ENCODE data around the gene SPACDR. TPM values are rescaled to one million over a fixed set of nuclear protein-coding genes. Genes with fewer than 3 reads are reported as not detected.
A peak's percentile ranks its signal among the peaks of the same experiment; 100 is the strongest.

Gene SPACDR
- total RNA-seq, 2 donors from 2014 or later, result 5.4 to 5.6 TPM

DNA sequence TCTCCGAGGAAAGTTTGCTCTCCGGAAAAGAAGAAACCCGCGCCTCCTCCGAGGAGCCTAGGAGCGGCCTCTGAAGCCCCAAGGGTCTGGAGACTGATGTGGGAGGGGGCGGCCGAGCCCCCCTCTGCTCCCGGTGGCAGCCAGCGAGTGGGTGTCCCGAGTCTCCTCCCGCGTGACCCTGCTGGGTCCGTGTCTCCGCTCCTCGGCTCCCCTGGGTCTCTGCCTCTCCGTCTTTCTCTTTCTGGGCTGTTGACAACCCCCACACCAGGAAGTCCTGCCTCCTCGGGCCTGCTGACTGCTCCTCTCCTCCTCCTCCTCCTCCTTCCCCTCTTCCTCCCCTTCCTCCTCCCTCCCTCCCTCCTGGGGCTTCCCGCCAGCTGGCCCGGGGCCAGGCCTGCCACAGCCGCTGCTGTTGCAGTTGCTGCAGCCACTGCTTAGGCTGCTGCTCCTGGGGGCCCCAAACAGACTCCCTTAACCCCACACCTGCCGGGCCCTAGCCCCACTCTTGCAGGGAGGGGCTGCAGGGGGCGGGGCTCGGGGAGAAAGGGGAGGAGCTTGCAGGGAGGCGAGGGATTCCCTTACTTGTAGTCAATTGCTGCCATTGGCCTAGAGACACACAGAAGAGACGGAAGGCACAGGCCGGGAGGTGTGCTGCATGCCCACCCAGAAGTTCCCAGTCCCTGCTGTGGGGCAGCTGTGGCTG, 15.0 kb upstream of the SPACDR start, which contains the start of gene TSC22D4:
TSC22D4 (minus strand) TSS at position 257 of the 703 bp plus-strand sequence. CDS start 1,176 bp downstream, outside the sequence.
- H3K4me1 Mint-ChIP-seq (ENCODE audit: low read depth), result peaks cover 42% of the 10 kb centered on the region
- peak within 1 kb of the TSS; percentile 86 for H3K4me3 Mint-ChIP-seq
- peaks cover 7 to 11% of the 10 kb centered on the region in 2 donors for H3K36me3 Mint-ChIP-seq (ENCODE audit: insufficient read depth in 2 of 2)
- H3K9me3 Mint-ChIP-seq, result no peaks in the 10 kb centered on the region
- peak within 1 kb of the TSS; percentile 94 for H3K27ac Mint-ChIP-seq
- no peaks in the 10 kb centered on the region for H3K27me3 Mint-ChIP-seq (ENCODE audit: low read depth)
- DNase-seq (peak; percentile 91), ATAC-seq (replicated peaks in 1 of 2) (peak; percentile 77 to 78)

DNA sequence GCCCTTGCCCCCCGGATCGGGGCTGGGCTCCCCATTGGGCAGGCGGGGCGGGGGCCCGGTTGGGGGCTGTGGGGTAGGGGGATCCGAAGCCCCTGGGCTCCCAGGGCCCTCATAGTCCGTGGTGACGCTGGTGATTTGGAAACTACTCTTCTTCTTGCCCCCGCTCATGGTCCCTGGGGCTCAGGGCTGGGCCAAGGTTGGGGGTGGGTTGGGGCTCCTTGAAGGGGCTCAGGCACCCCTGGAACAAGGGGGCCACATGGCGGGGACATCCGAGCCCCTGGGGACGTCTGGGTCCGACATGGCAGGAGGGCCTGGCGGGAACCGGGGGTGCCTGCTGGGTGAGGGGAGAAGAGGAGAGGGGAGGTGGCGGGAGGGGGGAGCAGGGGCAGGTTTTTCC, 13.8 kb upstream of the SPACDR start:
- no peaks in the 10 kb centered on the region for H3K9me3 Mint-ChIP-seq
- ATAC-seq (replicated peaks in 1 of 2), result no peak
- H3K4me1 Mint-ChIP-seq (ENCODE audit: low read depth), result peaks cover 54% of the 10 kb centered on the region
- peak overlapping the region; percentile 86 for H3K4me3 Mint-ChIP-seq
- H3K36me3 Mint-ChIP-seq (ENCODE audit: insufficient read depth in 2 of 2), result peaks cover 9 to 11% of the 10 kb centered on the region in 2 donors
- peak in 1 of 2 donors; percentile 28 for DNase-seq
- no peaks in the 10 kb centered on the region for H3K27me3 Mint-ChIP-seq (ENCODE audit: low read depth)
- peak overlapping the region; percentile 54 for H3K27ac Mint-ChIP-seq

DNA sequence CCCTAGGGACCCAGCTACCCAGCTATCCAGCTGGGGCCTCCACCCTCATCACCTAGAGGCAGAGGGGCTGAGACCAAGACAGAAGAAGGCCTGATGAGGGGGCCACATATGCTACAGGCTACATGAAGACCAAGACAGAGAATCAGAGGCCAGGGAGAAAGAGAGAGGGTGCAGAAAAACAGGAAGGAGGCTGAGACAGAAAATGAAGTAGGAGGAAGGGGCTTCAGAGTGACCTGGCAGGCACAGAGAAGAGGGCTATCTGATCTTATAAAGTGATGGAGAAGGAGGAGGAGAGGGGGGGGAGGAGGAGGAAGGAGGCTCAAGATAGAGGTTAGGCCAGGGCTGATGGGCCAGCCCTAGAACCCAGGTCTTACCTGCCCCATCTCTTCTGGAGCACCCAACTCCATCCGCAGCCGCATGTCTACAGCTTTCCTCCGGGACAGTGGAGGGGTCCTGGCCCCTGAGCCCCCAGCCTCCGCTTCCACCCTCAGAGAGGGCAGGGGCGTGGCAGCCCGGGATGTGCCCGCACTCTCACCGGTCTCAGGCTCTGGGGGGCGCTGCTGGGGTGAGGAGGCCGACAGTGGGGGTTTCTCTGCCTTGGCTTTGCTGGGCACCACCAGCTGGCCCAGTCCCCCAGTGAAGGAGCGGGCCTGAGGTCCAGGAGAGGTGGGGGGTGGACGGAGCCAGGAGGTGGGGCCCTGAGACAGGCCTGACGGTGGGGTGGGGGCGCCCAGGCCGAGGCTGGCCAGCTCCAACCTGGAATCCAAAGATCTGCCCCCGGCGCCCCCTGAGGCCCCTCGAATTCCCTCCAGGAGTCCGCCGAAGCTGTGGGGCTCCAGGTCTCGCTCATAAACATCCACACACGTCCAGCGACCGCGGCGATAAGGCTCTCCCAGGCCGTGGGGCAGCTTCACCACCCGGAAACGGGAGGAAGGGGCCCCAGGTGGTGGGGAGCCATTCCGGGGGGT, 13.1 kb upstream of the SPACDR start:
- peak overlapping the region; percentile 86 for H3K4me3 Mint-ChIP-seq
- peak in 1 of 2 donors; percentile 24 for ATAC-seq (replicated peaks in 1 of 2)
- H3K27me3 Mint-ChIP-seq (ENCODE audit: low read depth), result no peaks in the 10 kb centered on the region
- H3K9me3 Mint-ChIP-seq, result no peaks in the 10 kb centered on the region
- peaks cover 49% of the 10 kb centered on the region for H3K4me1 Mint-ChIP-seq (ENCODE audit: low read depth)
- H3K27ac Mint-ChIP-seq, result peak overlapping the region; percentile 83
- peak; percentile 71 to 73 for DNase-seq
- H3K36me3 Mint-ChIP-seq (ENCODE audit: insufficient read depth in 2 of 2), result peaks cover 9 to 11% of the 10 kb centered on the region in 2 donors

DNA sequence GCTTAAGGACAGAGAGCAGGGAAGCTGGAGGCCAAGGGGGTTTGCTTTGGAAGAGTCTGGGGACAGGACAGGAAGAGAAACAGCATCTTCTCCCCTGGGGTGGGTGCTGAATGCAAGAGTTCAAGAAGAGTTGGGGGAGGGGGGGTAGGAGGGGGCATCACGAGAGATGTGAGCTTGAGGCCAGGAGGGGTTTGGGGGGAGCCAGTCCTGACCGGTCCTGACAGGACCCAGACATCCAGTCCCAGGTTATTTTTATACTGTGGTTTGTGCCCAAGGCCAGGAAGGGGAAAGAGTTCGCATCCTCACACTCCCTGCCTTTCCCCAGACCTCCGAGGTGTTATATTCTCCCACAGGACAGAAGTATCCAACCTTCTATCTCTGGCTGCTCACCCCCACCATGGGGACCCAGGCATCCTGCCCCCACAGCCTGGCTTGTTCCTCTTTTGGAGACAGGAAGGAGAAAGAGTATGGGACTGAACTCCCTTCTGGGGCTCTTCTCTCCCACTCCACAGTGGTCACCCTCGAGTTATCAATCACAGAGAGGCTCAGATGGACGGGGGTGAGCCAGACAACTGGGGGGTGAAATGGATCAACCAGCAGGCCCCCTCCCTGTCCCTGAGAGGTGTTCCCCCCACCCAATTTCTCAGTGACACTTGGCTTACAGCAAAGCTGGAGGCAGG, 12.2 kb upstream of the SPACDR start:
- no peaks in the 10 kb centered on the region for H3K27me3 Mint-ChIP-seq (ENCODE audit: low read depth)
- H3K4me3 Mint-ChIP-seq, result peak overlapping the region; percentile 86
- peaks cover 11% of the 10 kb centered on the region in 2 donors for H3K36me3 Mint-ChIP-seq (ENCODE audit: insufficient read depth in 2 of 2)
- ATAC-seq (replicated peaks in 1 of 2) (no peak), DNase-seq (no peak)
- H3K4me1 Mint-ChIP-seq (ENCODE audit: low read depth), result peaks cover 49% of the 10 kb centered on the region
- H3K27ac Mint-ChIP-seq, result peak overlapping the region; percentile 91
- H3K9me3 Mint-ChIP-seq, result no peaks in the 10 kb centered on the region

DNA sequence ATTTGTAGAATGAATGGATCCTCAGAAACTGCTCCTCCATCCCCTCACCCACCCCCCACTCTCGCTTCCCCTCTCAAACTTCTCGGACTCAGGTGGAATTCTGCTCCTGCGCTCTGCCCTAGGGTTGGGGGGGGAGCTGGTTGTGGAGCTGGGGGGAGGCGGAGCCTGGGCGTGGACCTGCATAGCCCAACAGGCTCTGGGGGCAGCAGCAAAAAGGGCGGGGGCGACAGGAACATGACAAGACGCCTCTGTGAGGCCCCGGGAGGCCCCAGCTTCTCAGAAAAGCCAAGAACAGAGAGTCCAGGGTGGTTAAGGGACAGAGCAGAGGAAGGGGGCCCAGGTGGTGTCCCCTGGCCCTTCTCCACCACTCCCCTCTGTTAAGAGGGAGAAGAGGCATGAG, 11.5 kb upstream of the SPACDR start:
- Mint-ChIP-seq H3K27ac (peak overlapping the region; percentile 91), H3K4me3 (peak overlapping the region; percentile 86), H3K4me1 (ENCODE audit: low read depth) (peaks cover 49% of the 10 kb centered on the region), H3K9me3 (no peaks in the 10 kb centered on the region), H3K27me3 (ENCODE audit: low read depth) (no peaks in the 10 kb centered on the region), H3K36me3 (ENCODE audit: insufficient read depth in 2 of 2) (peaks cover 11% of the 10 kb centered on the region in 2 donors)
- DNase-seq (peak; percentile 26 to 35), ATAC-seq (replicated peaks in 1 of 2) (no peak)

DNA sequence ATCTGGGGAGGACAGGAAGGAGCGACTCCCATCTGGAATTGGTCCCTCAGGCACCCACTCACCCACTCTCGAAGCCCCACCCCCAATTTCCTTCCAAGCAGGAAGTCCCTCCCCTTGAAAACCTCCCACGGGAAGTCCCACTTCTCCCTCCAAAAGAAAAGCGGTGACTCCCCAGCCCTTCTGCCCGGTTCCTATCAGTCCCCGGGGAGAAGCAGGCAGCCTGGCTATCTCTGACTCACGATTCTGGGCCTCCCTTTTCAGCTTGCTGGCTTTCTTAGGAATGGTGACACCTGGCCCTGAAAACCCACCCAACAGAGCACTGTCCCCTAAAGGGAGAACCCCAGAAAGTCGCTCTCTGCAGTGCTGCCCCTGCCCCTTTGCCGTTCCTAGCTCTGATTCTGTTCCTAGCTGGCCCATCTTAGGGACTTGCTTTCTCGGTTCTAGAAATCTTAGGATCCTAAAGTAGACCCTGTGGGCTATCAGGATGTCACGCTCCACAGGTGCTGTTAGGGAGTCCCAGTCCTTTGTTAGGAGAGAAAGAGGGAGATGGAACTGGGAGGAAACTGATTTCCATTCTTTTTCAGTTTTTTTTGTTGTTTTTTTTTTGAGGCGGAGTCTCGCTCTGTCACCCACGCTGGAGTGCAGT, 8.9 kb upstream of the SPACDR start:
- ATAC-seq (replicated peaks in 1 of 2) (no peak), DNase-seq (no peak)
- Mint-ChIP-seq H3K4me3 (peak overlapping the region in 1 of 2 donors; percentile 1), H3K9me3 (no peaks in the 10 kb centered on the region), H3K27ac (peak overlapping the region; percentile 89), H3K36me3 (ENCODE audit: insufficient read depth in 2 of 2) (peaks cover 5 to 12% of the 10 kb centered on the region in 2 donors), H3K27me3 (ENCODE audit: low read depth) (no peaks in the 10 kb centered on the region), H3K4me1 (ENCODE audit: low read depth) (peaks cover 51% of the 10 kb centered on the region)

DNA sequence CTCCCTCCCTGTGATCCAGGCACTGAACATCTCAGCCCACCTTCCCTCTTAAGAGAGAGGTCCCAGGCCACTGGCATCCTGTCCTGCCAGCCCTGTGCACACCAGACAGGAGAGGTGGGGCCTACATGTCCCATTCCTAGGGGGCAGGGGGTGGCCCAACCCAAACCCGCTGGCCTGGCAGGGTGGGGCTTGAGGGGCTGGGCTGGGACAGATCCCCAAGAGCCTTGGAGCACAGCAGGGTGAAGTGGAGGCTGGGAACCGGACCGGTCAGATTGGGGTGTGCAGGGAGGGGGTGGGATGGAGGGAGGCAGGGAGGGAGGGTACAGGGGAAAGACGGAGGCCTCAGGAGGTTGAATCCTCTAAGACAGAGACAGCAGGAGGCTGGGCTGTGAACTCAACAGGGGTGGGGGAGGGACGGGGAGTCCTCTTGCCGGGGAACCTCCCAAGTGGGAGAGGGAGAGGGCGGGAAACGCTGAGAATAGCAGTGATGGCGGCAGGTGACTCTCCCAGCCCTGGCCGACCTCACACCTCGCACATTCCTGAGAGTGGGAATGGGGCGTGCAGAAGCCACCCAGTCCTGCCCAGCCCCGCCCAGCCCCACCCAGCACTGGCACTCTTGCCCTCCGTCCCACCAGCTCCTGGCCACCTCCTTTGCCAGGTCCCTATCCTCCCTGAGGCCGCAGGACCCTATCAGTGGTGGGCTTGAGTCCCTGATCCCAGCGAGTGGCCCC, 8.2 kb upstream of the SPACDR start:
- no peaks in the 10 kb centered on the region for H3K9me3 Mint-ChIP-seq
- peak overlapping the region; percentile 89 for H3K27ac Mint-ChIP-seq
- H3K36me3 Mint-ChIP-seq (ENCODE audit: insufficient read depth in 2 of 2), result peaks cover 5 to 12% of the 10 kb centered on the region in 2 donors
- DNase-seq (no peak), ATAC-seq (replicated peaks in 1 of 2) (no peak)
- H3K4me3 Mint-ChIP-seq, result no peak overlapping the region
- no peaks in the 10 kb centered on the region for H3K27me3 Mint-ChIP-seq (ENCODE audit: low read depth)
- H3K4me1 Mint-ChIP-seq (ENCODE audit: low read depth), result peaks cover 51% of the 10 kb centered on the region

DNA sequence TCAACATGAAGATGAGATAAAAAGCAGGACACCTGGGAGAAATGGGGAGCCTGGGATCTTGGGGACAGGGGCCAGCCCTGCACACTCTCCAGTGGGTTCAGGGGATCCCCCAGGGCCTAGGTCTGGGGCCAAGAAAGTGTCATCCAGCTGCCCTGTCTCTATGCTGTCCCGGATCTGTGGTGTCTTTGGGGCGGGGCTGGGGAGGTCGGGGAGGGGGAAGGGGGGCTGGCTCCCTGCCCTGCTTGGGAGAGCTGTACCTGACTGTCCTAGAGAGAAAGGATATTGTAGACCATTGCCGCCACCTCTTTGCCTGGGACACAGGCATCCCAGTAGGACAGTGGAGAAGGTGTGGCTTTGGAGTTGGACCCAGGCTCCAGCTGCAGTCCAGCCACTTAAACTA, 7.0 kb upstream of the SPACDR start:
- Mint-ChIP-seq H3K9me3 (no peaks in the 10 kb centered on the region), H3K27ac (no peak overlapping the region), H3K4me1 (ENCODE audit: low read depth) (peaks cover 39% of the 10 kb centered on the region), H3K4me3 (no peak overlapping the region), H3K27me3 (ENCODE audit: low read depth) (no peaks in the 10 kb centered on the region), H3K36me3 (ENCODE audit: insufficient read depth in 2 of 2) (peaks cover 2 to 12% of the 10 kb centered on the region in 2 donors)
- no peak for DNase-seq
- ATAC-seq (replicated peaks in 1 of 2), result no peak

DNA sequence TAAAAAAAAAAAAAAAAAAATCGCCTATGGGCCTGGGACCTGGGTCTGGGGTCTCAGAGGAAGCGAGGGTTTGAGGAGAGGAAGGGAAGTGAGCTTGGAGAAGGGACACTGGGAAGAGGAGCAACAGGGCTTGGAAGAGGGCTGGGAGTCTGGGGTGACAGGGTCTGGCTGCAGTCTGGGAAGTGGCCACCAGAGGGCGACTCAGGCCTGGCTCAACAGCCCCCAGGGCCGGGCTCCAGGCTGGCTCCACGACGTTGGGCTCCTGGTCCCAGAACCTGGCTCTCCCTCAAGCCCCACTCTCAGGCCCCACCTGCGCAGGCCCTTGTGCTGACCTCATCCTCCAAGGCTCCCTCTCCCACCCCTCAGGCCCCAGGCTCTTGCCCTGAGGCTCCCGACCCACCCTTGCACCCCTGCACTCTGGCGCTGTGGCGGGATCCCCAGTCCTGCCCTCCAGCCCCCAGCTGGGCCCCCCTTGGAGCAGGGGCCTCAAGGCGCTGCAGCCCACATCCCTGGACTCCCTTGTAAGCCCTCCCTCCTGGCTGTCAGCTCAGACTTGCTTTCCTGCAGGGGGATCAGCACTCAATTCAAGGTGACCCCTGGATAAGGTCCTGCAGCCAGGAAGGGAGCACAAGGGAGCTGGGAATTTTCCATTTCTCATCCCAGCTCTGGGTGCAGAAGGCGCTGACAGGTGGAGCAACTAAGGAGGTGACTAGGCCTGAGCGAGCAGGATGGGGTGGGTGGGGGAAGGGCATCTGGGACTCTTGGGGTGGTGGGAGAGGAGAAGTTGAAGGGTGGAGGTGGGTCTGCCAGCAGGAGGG, 5.4 kb upstream of the SPACDR start:
- H3K4me3 Mint-ChIP-seq, result no peak overlapping the region
- no peaks in the 10 kb centered on the region for H3K9me3 Mint-ChIP-seq
- H3K36me3 Mint-ChIP-seq (ENCODE audit: insufficient read depth in 2 of 2), result peaks cover 0 to 8% of the 10 kb centered on the region in 2 donors
- no peak overlapping the region for H3K27ac Mint-ChIP-seq
- peak; percentile 85 to 86 for ATAC-seq (replicated peaks in 1 of 2)
- DNase-seq, result peak; percentile 80 to 86
- H3K27me3 Mint-ChIP-seq (ENCODE audit: low read depth), result no peaks in the 10 kb centered on the region
- H3K4me1 Mint-ChIP-seq (ENCODE audit: low read depth), result peaks cover 25% of the 10 kb centered on the region

DNA sequence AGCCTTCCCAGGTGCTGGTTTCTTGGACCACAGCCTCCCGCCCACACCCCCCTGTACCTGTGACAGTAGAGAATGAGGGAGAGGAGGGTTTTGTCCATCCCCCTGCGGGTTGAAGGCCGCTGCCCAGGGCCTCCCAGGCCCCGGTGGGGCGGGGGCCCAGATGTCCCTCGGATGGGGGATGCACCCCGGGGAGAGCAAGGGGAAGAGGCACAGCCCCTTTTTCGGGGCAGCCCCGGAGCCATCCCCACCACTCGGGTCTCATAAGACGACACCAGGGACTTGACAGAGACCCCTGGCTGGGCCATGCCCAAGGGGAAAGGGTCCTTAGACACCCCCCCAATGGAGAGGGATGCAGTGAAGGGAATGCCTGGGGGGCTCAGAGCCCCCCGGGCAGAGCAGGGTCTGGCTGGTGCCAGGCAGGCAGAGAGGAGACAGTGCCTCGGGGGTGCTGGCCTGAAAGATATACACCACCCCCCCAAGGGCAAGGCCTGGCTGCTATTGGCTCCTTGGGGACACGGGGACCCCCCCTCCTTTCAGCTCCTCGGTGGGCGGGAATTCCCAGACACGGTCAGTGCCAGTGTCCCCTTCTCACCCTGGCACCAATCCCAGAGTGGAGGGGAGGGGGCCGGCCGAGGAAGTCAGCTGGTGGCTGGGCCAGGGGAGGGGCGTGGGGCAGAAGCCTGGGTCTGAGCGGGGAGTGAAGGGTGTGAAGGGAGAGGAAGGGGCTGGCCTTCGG, 3.7 kb upstream of the SPACDR start:
- Mint-ChIP-seq H3K27me3 (ENCODE audit: low read depth) (no peaks in the 10 kb centered on the region), H3K4me3 (no peak overlapping the region), H3K27ac (no peak overlapping the region), H3K36me3 (ENCODE audit: insufficient read depth in 2 of 2) (peaks cover 0 to 5% of the 10 kb centered on the region in 2 donors), H3K4me1 (ENCODE audit: low read depth) (peaks cover 8% of the 10 kb centered on the region), H3K9me3 (no peaks in the 10 kb centered on the region)
- no peak for ATAC-seq (replicated peaks in 1 of 2)
- DNase-seq, result no peak
